Measurements from ENCODE around the gene MNX1.

GRCh38 chr7:156993021-156993924, 17.2 kb downstream of the MNX1 start:
- TF ChIP-seq, protein P1, sequence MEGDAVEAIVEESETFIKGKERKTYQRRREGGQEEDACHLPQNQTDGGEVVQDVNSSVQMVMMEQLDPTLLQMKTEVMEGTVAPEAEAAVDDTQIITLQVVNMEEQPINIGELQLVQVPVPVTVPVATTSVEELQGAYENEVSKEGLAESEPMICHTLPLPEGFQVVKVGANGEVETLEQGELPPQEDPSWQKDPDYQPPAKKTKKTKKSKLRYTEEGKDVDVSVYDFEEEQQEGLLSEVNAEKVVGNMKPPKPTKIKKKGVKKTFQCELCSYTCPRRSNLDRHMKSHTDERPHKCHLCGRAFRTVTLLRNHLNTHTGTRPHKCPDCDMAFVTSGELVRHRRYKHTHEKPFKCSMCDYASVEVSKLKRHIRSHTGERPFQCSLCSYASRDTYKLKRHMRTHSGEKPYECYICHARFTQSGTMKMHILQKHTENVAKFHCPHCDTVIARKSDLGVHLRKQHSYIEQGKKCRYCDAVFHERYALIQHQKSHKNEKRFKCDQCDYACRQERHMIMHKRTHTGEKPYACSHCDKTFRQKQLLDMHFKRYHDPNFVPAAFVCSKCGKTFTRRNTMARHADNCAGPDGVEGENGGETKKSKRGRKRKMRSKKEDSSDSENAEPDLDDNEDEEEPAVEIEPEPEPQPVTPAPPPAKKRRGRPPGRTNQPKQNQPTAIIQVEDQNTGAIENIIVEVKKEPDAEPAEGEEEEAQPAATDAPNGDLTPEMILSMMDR (conservative IDR thresholded peaks at IDR 0.05; ENCODE audit: low read depth, low read length) = no peak
- TF ChIP-seq POLR2A (IDR thresholded peaks at IDR 0.05; ENCODE audit: low read depth, low read length) (no peak), RAD21 (IDR thresholded peaks at IDR 0.05; ENCODE audit: low read length) (no peak), SMC3 (IDR thresholded peaks at IDR 0.05; ENCODE audit: low read depth, low read length) (no peak), MXI1 (IDR thresholded peaks at IDR 0.05; ENCODE audit: borderline replicate concordance, low read depth, low read length) (no peak)

All from IMR-90 (cell line).